ENCODE results near the gene CLIP4. TPM values are rescaled to one million over a fixed set of nuclear protein-coding genes. Genes with fewer than 3 reads are reported as not detected.

CLIP4 gene
- total RNA-seq, 1 experiment from 2014 or later: 33.8 TPM

DNA sequence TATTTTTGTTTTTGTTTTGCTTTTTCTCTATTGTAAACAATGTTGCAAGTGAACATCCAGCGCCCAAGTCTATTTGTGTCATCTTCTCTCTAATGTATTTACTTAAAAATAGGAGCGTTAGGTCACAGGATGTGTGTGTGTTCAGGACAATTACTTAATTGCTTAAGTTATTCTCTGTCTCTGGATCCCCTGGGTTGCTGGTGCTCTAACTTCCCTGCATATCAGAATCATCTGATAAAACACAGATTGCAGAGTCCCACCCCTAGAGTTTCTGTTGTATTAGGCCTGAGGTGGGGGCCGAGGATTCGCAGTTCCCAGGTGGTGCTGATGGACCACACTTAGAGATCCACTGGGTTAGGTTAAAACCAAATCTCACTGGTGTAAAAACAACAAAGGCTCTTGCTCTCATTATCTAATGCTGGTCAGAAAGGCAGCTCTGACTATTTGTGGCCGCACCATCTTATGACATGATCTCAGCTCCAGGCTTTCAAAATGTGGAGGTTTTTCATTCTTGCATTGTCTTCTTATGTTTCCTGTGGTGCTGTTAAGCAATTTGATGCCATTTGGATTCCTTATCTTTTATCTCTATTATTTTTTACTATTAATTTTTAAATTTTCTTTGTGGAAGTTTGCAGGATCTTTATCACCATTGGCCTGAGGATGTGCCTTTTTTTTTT is 87.7 kb downstream of the CLIP4 start:
- DNase-seq (ENCODE audit: low read depth): no peak
- in situ Hi-C loops (cut with HindIII; ENCODE audit: low pct_unique_long_range_greater_than_20kb, low sequenced_read_pairs): no loop called here

DNA sequence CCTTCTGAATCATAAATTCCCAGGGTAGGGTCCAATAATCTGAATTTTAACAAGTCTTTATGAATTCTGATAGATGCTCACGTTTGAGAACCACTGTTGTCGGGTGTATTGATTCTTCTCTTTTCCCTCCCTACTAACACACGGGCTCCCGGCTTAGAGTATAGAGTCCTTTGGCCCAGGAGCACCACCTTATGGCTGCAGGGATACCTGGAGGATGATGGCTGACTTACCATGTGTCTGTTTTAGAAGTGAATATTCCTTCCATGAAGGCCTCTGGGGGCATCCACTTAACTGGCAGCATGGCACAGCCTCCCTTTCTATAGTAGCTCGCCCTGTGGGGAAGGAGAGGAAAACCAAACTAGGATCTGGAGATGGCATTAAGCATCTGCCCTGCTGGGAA is 91.7 kb downstream of the CLIP4 start:
- no peak for DNase-seq (ENCODE audit: low read depth)
- in situ Hi-C loops (cut with HindIII; ENCODE audit: low pct_unique_long_range_greater_than_20kb, low sequenced_read_pairs): no loop called here

- no peak for DNase-seq (ENCODE audit: low read depth)
- in situ Hi-C loops (cut with HindIII; ENCODE audit: low pct_unique_long_range_greater_than_20kb, low sequenced_read_pairs): no loop called here
These were observed 92.3 kb downstream of the CLIP4 start for GRCh38 chr2:29207352-29208148.

GRCh38 chr2:29209551-29209950 is 94.3 kb downstream of the CLIP4 start:
- DNase-seq (ENCODE audit: low read depth): no peak
- in situ Hi-C loops (cut with HindIII; ENCODE audit: low pct_unique_long_range_greater_than_20kb, low sequenced_read_pairs): no loop called here

GRCh38 chr2:29212009-29212408 is 96.8 kb downstream of the CLIP4 start:
- in situ Hi-C loops (cut with HindIII; ENCODE audit: low pct_unique_long_range_greater_than_20kb, low sequenced_read_pairs): no loop called here
- DNase-seq (ENCODE audit: low read depth): no peak

DNA sequence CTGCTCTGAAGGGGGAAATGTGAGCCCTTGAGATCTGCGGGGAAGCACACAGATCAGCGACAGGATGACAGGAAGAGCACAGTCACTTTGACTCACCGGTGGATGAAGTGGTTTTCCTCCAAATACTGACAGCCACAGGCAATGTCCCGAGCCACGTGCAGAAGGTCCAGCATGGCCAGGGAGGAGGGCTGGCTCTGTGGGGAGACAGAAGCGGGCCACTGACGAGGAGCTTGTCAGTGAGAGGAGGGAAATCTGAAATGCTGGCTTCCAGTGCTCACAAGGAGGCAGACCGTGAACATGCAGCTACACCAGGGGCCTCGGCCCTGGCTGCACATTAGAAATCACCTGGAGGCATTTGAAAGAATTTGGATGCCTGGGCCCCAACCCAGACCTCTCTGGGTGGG is 98.7 kb downstream of the CLIP4 start:
- in situ Hi-C loops (cut with HindIII; ENCODE audit: low pct_unique_long_range_greater_than_20kb, low sequenced_read_pairs): no loop called here
- DNase-seq (ENCODE audit: low read depth): no peak

DNA sequence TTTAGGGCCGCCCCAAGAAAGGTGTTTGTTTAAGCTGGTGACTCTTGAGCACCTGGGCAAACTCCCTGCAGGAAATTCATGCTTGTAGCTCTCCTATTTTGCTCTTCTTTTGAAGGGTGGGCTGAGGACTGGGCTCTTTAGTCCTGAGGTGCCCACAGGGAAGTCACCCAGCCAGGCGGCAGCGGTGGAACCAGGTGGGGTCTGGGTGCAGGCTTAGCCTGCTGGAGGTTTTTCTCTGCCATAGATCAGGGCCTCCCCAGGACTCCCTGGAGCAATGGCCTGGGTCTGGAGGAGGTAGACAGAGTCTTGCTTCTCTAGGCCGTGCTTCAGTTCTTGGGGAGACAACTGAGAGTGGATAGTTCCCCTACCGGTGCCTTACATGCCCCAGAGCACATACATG is 99.9 kb downstream of the CLIP4 start:
- no peak for DNase-seq (ENCODE audit: low read depth)
- in situ Hi-C loops (cut with HindIII; ENCODE audit: low pct_unique_long_range_greater_than_20kb, low sequenced_read_pairs): no loop called here

DNA sequence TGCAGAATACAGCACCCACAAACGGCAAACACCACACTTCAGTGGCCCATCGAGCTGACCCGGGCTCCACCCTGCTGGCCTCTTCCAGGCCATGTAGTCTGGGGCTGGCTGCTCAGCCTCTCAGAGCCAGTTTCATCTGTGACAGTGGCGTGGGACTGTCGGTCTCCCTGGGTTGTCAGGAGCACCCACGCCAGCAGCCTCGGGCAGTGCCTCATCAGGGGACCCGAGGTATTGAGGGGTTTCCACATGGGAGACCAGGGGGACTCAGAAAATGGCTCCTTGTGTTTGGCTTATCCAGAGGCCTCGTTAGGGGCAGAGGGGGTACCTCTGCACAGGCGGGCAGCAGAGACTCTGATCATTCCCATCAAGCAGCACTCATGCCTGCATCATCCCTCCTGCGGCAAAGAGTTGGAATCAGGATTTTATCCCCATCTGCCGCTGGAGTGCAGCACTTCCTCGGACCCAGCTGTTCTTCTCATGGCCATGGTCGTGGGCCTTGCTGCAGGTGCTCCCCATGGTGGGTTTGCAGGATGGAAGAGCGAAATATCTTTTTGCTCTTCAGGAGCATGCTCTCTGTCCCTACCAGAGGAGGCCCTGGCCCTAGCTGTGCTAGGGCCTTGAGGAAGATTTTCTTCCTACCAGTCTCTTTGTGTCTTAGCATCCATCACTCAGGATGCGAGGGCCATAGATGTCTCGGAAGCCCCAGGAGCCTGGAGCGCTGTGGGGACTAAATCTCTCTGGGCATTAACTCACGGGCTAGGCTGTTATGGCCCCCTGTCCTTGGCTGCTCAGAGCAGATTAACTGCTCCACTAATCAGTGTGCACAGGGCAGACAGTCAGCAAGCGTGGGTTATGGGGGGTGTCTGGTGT is 100.8 kb downstream of the CLIP4 start:
- no peak for DNase-seq (ENCODE audit: low read depth)
- in situ Hi-C loops (cut with HindIII; ENCODE audit: low pct_unique_long_range_greater_than_20kb, low sequenced_read_pairs): no loop called here

DNA sequence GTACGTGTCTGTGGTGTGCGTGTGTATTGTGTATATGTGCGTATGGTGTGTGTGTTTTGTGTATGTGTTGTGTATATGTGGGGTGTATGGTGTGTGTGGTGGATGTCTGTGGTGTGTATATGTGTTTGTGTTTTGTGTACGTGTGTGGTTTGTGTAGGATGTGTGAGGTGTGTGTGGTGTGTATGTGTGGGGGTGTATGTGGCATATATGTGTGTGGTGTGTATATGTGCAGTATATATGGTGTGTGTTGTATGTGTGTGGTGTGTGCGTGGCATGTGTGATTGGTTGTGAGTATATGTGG is 101.3 kb downstream of the CLIP4 start:
- DNase-seq (ENCODE audit: low read depth): no peak
- in situ Hi-C loops (cut with HindIII; ENCODE audit: low pct_unique_long_range_greater_than_20kb, low sequenced_read_pairs): no loop called here

- DNase-seq (ENCODE audit: low read depth): no peak
- in situ Hi-C loops (cut with HindIII; ENCODE audit: low pct_unique_long_range_greater_than_20kb, low sequenced_read_pairs): no loop called here
These were observed 102.9 kb downstream of the CLIP4 start for GRCh38 chr2:29218071-29218470.

DNA sequence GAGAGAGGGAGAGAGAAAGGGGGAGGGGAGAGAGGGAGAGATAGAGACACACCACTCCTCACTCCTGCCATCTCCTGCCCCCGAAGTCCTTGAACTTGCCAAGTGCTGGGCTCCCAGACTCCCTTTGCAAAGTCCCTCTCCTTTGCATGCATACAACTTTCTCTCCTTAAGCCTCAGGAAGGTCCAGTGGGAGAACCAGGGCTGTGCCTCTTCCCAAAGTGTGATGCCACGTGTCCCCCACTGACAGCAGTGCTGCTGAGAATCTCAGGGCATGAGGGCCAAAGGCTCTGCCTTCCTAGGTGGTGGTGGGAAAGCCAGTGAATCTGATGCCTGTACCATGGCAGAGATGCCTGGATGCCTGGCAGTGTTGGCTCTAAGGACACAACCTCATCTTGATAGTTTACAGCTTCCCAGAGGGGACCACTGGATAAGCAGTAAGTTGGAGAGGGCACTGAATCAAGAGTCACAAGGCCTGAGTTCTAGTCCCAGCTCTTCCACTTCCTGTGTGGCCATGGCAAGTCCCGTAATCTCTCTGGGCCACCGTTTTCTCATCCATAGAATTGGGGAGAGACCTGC is 103.4 kb downstream of the CLIP4 start:
- in situ Hi-C loops (cut with HindIII; ENCODE audit: low pct_unique_long_range_greater_than_20kb, low sequenced_read_pairs): no loop called here

GRCh38 chr2:29219374-29219773 is 104.2 kb downstream of the CLIP4 start:
- DNase-seq (ENCODE audit: low read depth): no peak
- in situ Hi-C loops (cut with HindIII; ENCODE audit: low pct_unique_long_range_greater_than_20kb, low sequenced_read_pairs): no loop called here

More for the DNA sequence above, 103.4 kb downstream of the CLIP4 start:
- no peak for DNase-seq (ENCODE audit: low read depth)

- DNase-seq (ENCODE audit: low read depth): no peak
- in situ Hi-C loops (cut with HindIII; ENCODE audit: low pct_unique_long_range_greater_than_20kb, low sequenced_read_pairs): no loop called here
These were observed 105.5 kb downstream of the CLIP4 start for GRCh38 chr2:29220506-29221270.

- in situ Hi-C loops (cut with HindIII; ENCODE audit: low pct_unique_long_range_greater_than_20kb, low sequenced_read_pairs): no loop called here
- no peak for DNase-seq (ENCODE audit: low read depth)
These were observed 107.4 kb downstream of the CLIP4 start for GRCh38 chr2:29222381-29223179.

DNA sequence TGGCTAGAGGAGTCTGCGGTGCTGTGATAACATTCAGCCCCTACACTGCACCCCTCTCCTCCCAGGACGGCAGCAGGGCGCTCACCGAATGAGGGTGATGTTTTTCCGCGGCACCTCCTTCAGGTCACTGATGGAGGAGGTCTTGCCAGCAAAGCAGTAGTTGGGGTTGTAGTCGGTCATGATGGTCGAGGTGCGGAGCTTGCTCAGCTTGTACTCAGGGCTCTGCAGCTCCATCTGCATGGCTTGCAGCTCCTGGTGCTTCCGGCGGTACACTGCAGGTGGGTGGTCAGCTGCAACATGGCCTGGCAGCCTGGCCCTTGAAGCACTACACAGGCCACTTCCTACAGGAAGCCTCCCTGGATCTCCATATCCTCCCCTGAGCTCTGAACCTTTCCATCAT is 108.0 kb downstream of the CLIP4 start:
- in situ Hi-C loops (cut with HindIII; ENCODE audit: low pct_unique_long_range_greater_than_20kb, low sequenced_read_pairs): no loop called here
- DNase-seq (ENCODE audit: low read depth): no peak

- in situ Hi-C loops (cut with HindIII; ENCODE audit: low pct_unique_long_range_greater_than_20kb, low sequenced_read_pairs): no loop called here
- DNase-seq (ENCODE audit: low read depth): peak; percentile 30
These were observed 108.9 kb downstream of the CLIP4 start for GRCh38 chr2:29223851-29224692.

Measured in Caki2 (cell line).